IMR-90 (cell line): ENCODE measurements around the gene MYCBPAP. TPM values are rescaled to one million over a fixed set of nuclear protein-coding genes. Genes with fewer than 3 reads are reported as not detected.

Source experiments
- ATAC-seq: fragments of 200-7000 bp; cut with Tn5 transposase; 2 replicates; pipeline ENCODE4 v1.9.1; 2020; ENCODE audit warnings: low read depth, mild to moderate bottlenecking, moderate library complexity
- BruUV-seq: library from RNA; stranded (reverse); fragments of 400-500 nt; replicated peaks from 2 replicates; lab custom pipeline; 2021; lab: Mats Ljungman, UMichigan
- CTCF ChIA-PET: fragments of 300-600 bp; formaldehyde crosslinking; extraction: SDS; loops from one replicate; lab custom pipeline; 2021; ENCODE audit warnings: antibody characterized with exemption; lab: Yijun Ruan, JAX
- POLR2A ChIA-PET: fragments of 300-600 bp; sonication (Branson Sonifier 250); formaldehyde crosslinking; loops from one replicate; lab custom pipeline; 2022; ENCODE audit warnings: antibody characterized with exemption; ENCODE audit not compliant: unreplicated experiment; lab: Charles Lee
- DNase-seq: peaks from one replicate; pipeline ENCODE4 v3.0.0; 2013
- H2AFZ ChIP-seq: replicated peaks from 2 replicates; pipeline ENCODE3; 2013; ENCODE audit warnings: low read length, mild to moderate bottlenecking; ENCODE audit not compliant: poor library complexity
- H2AK5ac ChIP-seq: 2 replicates; pipeline ENCODE4 v1.6.1; 2013; ENCODE audit warnings: low read depth, low read length, inconsistent platforms
- H2AK9ac ChIP-seq: replicated peaks from 2 replicates; pipeline ENCODE3; 2013; ENCODE audit warnings: mild to moderate bottlenecking, low read depth, low read length, moderate library complexity; ENCODE audit not compliant: poor library complexity
- H2BK120ac ChIP-seq: 2 replicates; pipeline ENCODE4 v1.6.1; 2013; ENCODE audit warnings: low read depth, low read length, inconsistent platforms
- H2BK15ac ChIP-seq: 3 replicates; pipeline ENCODE4 v1.6.1; 2013; ENCODE audit warnings: low read depth, low read length, inconsistent platforms
- H2BK20ac ChIP-seq: 2 replicates; pipeline ENCODE4 v1.6.1; 2013; ENCODE audit warnings: low read depth, mild to moderate bottlenecking, inconsistent platforms, low read length, moderate library complexity
- H2BK5ac ChIP-seq: 2 replicates; pipeline ENCODE4 v1.6.1; 2013; ENCODE audit warnings: mild to moderate bottlenecking, low read depth, low read length, inconsistent platforms; ENCODE audit not compliant: poor library complexity, severe bottlenecking
- H3K14ac ChIP-seq: replicated peaks from 2 replicates; pipeline ENCODE4 v1.6.1; 2013; ENCODE audit warnings: low read depth, low read length, inconsistent platforms
- H3K18ac ChIP-seq: 2 replicates; pipeline ENCODE4 v1.6.1; 2013; ENCODE audit warnings: low read depth, low read length, control low read depth
- H3K23ac ChIP-seq: 2 replicates; pipeline ENCODE4 v1.6.1; 2013; ENCODE audit warnings: low read depth, low read length, inconsistent platforms
- H3K27ac ChIP-seq: 2 replicates; pipeline ENCODE4 v1.5.1; 2013; ENCODE audit warnings: mild to moderate bottlenecking, control low read depth, low read length; ENCODE audit not compliant: insufficient read depth
- H3K27me3 ChIP-seq: 2 replicates; pipeline ENCODE4 v1.6.1; 2013; ENCODE audit warnings: low read length; ENCODE audit not compliant: control insufficient read depth, insufficient read depth
- H3K36me3 ChIP-seq: 2 replicates; pipeline ENCODE4 v1.6.1; 2013; ENCODE audit warnings: low read length, mixed read lengths; ENCODE audit not compliant: control insufficient read depth, insufficient read depth
- H3K4ac ChIP-seq: 2 replicates; pipeline ENCODE4 v1.6.1; 2013; ENCODE audit warnings: low read depth, low read length, inconsistent platforms
- H3K4me1 ChIP-seq: 2 replicates; pipeline ENCODE4 v1.6.1; 2013; ENCODE audit warnings: low read length, mixed read lengths; ENCODE audit not compliant: control insufficient read depth, insufficient read depth
- H3K4me2 ChIP-seq: 2 replicates; pipeline ENCODE4 v1.6.1; 2013; ENCODE audit warnings: low read depth, mild to moderate bottlenecking, control low read depth, low read length, moderate library complexity
- H3K4me3 ChIP-seq: 2 replicates; pipeline ENCODE4 v1.5.1; 2013; ENCODE audit warnings: low read depth, mild to moderate bottlenecking, control low read depth, low read length, moderate library complexity; ENCODE audit not compliant: insufficient read depth
- H3K56ac ChIP-seq: 2 replicates; pipeline ENCODE4 v1.6.1; 2013; ENCODE audit warnings: low read length, inconsistent platforms; ENCODE audit not compliant: insufficient read depth; ENCODE audit errors: extremely low read depth
- H3K79me1 ChIP-seq, 2 experiments: 2 replicates each; pipeline ENCODE4 v1.6.1; 2013; ENCODE audit warnings: low read length in 2 of 2, inconsistent platforms in 1 of 2, low read depth in 1 of 2
- H3K9ac ChIP-seq: 2 replicates; pipeline ENCODE4 v1.6.1; 2013; ENCODE audit warnings: low read depth, low read length, control low read depth
- H3K9me1 ChIP-seq: 2 replicates; pipeline ENCODE4 v1.6.1; 2013; ENCODE audit warnings: low read length, inconsistent platforms; ENCODE audit not compliant: insufficient read depth
- H3K9me3 ChIP-seq: 2 replicates; pipeline ENCODE4 v1.6.1; 2013; ENCODE audit warnings: low read length; ENCODE audit not compliant: control insufficient read depth, insufficient read depth
- H4K20me1 ChIP-seq: 2 replicates; pipeline ENCODE4 v1.6.1; 2013; ENCODE audit warnings: low read length, inconsistent platforms; ENCODE audit not compliant: insufficient read depth
- H4K5ac ChIP-seq: 2 replicates; pipeline ENCODE4 v1.6.1; 2013; ENCODE audit warnings: mild to moderate bottlenecking, low read depth, low read length, control low read depth
- H4K8ac ChIP-seq, 2 experiments: 2 replicates each; pipeline ENCODE4 v1.6.1; 2013; ENCODE audit warnings: low read depth in 2 of 2, low read length in 2 of 2, control low read depth in 1 of 2, inconsistent platforms in 1 of 2
- H4K91ac ChIP-seq: 2 replicates; pipeline ENCODE4 v1.6.1; 2013; ENCODE audit warnings: low read depth, low read length, inconsistent platforms; ENCODE audit not compliant: insufficient read depth
- BHLHE40 ChIP-seq: fragments of 150-350 bp; IDR thresholded peaks from 2 replicates; pipeline ENCODE4 v1.6.1; 2016; ENCODE audit warnings: mild to moderate bottlenecking, low read depth, low read length
- CEBPB ChIP-seq: IDR thresholded peaks from 2 replicates; pipeline ENCODE4 v1.6.1; 2012; ENCODE audit warnings: low read depth, low read length, improper control_type of control experiment
- CHD1 ChIP-seq: IDR thresholded peaks from 2 replicates; pipeline ENCODE4 v1.6.1; 2012; ENCODE audit warnings: low read depth, low read length, improper control_type of control experiment
- CTCF ChIP-seq: conservative IDR thresholded peaks from 2 replicates; pipeline ENCODE4 v1.5.1; 2012; ENCODE audit warnings: mild to moderate bottlenecking, low read depth, low read length, improper control_type of control experiment
- FOS ChIP-seq: fragments of 150-350 bp; IDR thresholded peaks from 2 replicates; pipeline ENCODE4 v1.6.1; 2016; ENCODE audit warnings: low read depth, low read length
- MAFK ChIP-seq: IDR thresholded peaks from 2 replicates; pipeline ENCODE4 v1.6.1; 2012; ENCODE audit warnings: low read depth, low read length, improper control_type of control experiment
- MAZ ChIP-seq: IDR thresholded peaks from 2 replicates; pipeline ENCODE4 v1.6.1; 2012; ENCODE audit warnings: low read depth, mild to moderate bottlenecking, low read length, improper control_type of control experiment, moderate library complexity, borderline replicate concordance
- MXI1 ChIP-seq: IDR thresholded peaks from 2 replicates; pipeline ENCODE4 v1.6.1; 2012; ENCODE audit warnings: low read depth, mild to moderate bottlenecking, low read length, moderate library complexity, borderline replicate concordance
- NFE2L2 ChIP-seq: fragments of 150-350 bp; IDR thresholded peaks from 2 replicates; pipeline ENCODE4 v1.6.1; 2016; ENCODE audit warnings: low read depth, mild to moderate bottlenecking, low read length
- POLR2A ChIP-seq: IDR thresholded peaks from 2 replicates; pipeline ENCODE4 v1.6.1; 2012; ENCODE audit warnings: mild to moderate bottlenecking, low read depth, low read length
- RAD21 ChIP-seq: IDR thresholded peaks from 2 replicates; pipeline ENCODE4 v1.6.1; 2012; ENCODE audit warnings: low read length, improper control_type of control experiment
- RCOR1 ChIP-seq: IDR thresholded peaks from 2 replicates; pipeline ENCODE4 v1.6.1; 2012; ENCODE audit warnings: mild to moderate bottlenecking, low read length, improper control_type of control experiment; ENCODE audit not compliant: insufficient replicate concordance
- RFX5 ChIP-seq: IDR thresholded peaks from 2 replicates; pipeline ENCODE4 v1.8.0; 2012; ENCODE audit warnings: low read depth, mild to moderate bottlenecking, low read length, moderate library complexity
- WGBS, 2 experiments: methylation state at CpG; one replicate each; pipeline versions ENCODE4 v1.1.5 to v1.1.7; 2013; ENCODE audit warnings: missing lambda C conversion rate in 2 of 2; ENCODE audit not compliant: insufficient read length in 1 of 2; ENCODE audit errors: extremely low coverage in 2 of 2; 5-methylcytosine and 5-hydroxymethylcytosine counted together
- dilution Hi-C: fragments of 300-500 bp; cut with HindIII; formaldehyde crosslinking; loops from one replicate; pipeline ENCODE4 v1.14.3; 2018; ENCODE audit warnings: low sequenced_read_pairs; ENCODE audit not compliant: unreplicated experiment
- in situ Hi-C: fragments of 300-500 bp; cut with MboI; formaldehyde crosslinking; loops from 3 replicates; pipeline ENCODE4 v1.14.3; 2019; ENCODE audit warnings: low sequenced_read_pairs, inconsistent platforms, mixed read lengths
- intact Hi-C: fragments of 100-400 bp; cut with micrococcal nuclease; formaldehyde crosslinking; loops from 2 replicates; pipeline ENCODE4 v1.10.0; 2022
- polyA plus RNA-seq, 3 experiments: library from polyadenylated mRNA; depleted of rRNA; stranded (reverse); fragments of >200 nt; gene quantifications; 2 replicates each; pipeline ENCODE4 v1.2.3, GENCODE V29; 2012; ENCODE audit warnings: low replicate concordance in 1 of 3
- total RNA-seq: library from RNA; depleted of rRNA; stranded (reverse); fragments of >200 nt; gene quantifications from 2 replicates; pipeline ENCODE4 v1.2.3, GENCODE V29; 2012
- TF ChIP-seq, protein P1 (sequence below): fragments of 150-350 bp; IDR thresholded peaks from 2 replicates; pipeline ENCODE4 v1.6.1; 2017; ENCODE audit warnings: mild to moderate bottlenecking, antibody characterized with exemption, low read length, low read depth
- TF ChIP-seq, protein P2 (sequence below): fragments of 150-350 bp; IDR thresholded peaks from 2 replicates; pipeline ENCODE4 v1.6.1; 2016; ENCODE audit warnings: low read depth, mild to moderate bottlenecking, low read length, moderate library complexity, borderline replicate concordance

The MYCBPAP gene
- total and polyA plus RNA-seq, 2 of the 4 experiments (the other 2 are of a cell fraction): 0.17 to 0.18 TPM

DNA sequence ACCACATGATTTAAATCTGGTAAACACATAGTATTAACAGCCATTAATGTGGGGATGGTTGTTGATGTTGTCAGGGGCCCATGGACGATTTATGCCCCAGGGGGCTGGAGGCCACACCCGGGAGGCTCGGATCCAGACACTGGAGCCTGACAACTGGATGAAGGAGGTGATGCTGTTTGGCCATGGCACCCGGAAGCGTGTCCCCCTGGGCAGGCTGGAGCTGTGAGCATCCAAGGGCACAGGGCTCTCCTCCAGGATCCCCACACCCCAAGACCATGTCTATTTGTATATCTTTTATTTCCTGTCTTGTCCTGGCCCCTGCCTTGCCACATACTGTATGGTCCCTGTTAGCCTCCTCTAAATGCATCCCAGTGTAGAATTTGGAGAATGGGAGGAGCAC lies 25.0 kb upstream of the MYCBPAP start:
- Histone ChIP-seq H4K5ac (no peak overlapping the region; the same call in 1 of the 2 replicates), H2AK9ac (peak overlapping the region; percentile 75), H3K4me1 (peaks cover 4% of the 10 kb centered on the region), H2AFZ (peak overlapping the region; percentile 43), H4K20me1 (peaks cover 8% of the 10 kb centered on the region; the same call in 1 of the 2 replicates), H2AK5ac (peak overlapping the region; percentile 28; the same call in 1 of the 2 replicates), H3K18ac (no peak overlapping the region), H2BK5ac (no peak overlapping the region), H4K8ac (no peak overlapping the region), H3K4me2 (no peak overlapping the region), H2BK20ac (0 out of 2 replicates have a peak overlapping the region, but pooled peaks have one; percentile 5), H3K23ac (no peak overlapping the region), H3K36me3 (peaks cover 18% of the 10 kb centered on the region), H3K27ac (peak overlapping the region; percentile 13; the same call in 1 of the 2 replicates), H2BK15ac (no peak overlapping the region), H4K91ac (no peak overlapping the region), H3K27me3 (no peaks in the 10 kb centered on the region), H3K9me1 (peaks cover 2% of the 10 kb centered on the region; the same call in 1 of the 2 replicates), H3K79me1 (peaks cover 11 to 32% of the 10 kb centered on the region in 2 experiments; a peak in 3 of 4 replicates), H3K4ac (peak overlapping the region; percentile 30), H3K9me3 (no peaks in the 10 kb centered on the region), H3K4me3 (no peak overlapping the region), H2BK120ac (peak overlapping the region; percentile 23; the same call in 1 of the 2 replicates), H3K56ac (no peak overlapping the region), H3K9ac (no peak overlapping the region), H3K14ac (no peak overlapping the region)
- TF ChIP-seq CTCF: no peak
- TF ChIP-seq MAZ: no peak
- TF ChIP-seq NFE2L2: no peak
- TF ChIP-seq, protein P1, sequence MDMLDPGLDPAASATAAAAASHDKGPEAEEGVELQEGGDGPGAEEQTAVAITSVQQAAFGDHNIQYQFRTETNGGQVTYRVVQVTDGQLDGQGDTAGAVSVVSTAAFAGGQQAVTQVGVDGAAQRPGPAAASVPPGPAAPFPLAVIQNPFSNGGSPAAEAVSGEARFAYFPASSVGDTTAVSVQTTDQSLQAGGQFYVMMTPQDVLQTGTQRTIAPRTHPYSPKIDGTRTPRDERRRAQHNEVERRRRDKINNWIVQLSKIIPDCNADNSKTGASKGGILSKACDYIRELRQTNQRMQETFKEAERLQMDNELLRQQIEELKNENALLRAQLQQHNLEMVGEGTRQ: no peak
- no peak for TF ChIP-seq BHLHE40
- TF ChIP-seq FOS: no peak
- TF ChIP-seq MAFK: no peak
- no peak for TF ChIP-seq RFX5
- no peak for TF ChIP-seq MXI1
- no peak for TF ChIP-seq CHD1
- no peak for TF ChIP-seq POLR2A
- no peak for TF ChIP-seq CEBPB
- TF ChIP-seq RAD21: no peak
- no peak for TF ChIP-seq RCOR1
- TF ChIP-seq, protein P2, sequence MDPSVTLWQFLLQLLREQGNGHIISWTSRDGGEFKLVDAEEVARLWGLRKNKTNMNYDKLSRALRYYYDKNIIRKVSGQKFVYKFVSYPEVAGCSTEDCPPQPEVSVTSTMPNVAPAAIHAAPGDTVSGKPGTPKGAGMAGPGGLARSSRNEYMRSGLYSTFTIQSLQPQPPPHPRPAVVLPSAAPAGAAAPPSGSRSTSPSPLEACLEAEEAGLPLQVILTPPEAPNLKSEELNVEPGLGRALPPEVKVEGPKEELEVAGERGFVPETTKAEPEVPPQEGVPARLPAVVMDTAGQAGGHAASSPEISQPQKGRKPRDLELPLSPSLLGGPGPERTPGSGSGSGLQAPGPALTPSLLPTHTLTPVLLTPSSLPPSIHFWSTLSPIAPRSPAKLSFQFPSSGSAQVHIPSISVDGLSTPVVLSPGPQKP: no peak
- intact Hi-C loops (loop anchor here (5.0 kb wide), 1 partner anchor 359 kb away; no protein-coding TSS in a partner anchor), dilution Hi-C loops (no loop called here), in situ Hi-C loops (loop anchor here (10.0 kb wide), 1 partner anchor 212 kb away; no protein-coding TSS in a partner anchor)
- 60% methylated on average over 2 of the region's 5 CpGs; no CpG with 5 or more reads in 1 of the 2 experiments for WGBS, 2 experiments
- ATAC-seq (no peak), DNase-seq (no peak)
- POLR2A ChIA-PET: no interaction called here
- no TSS peak for BruUV-seq
- CTCF ChIA-PET: interaction anchor here (0.6 to 1.4 kb wide), 9 partner anchors 15 to 971 kb away, joined by 3 to 6 read pairs (median 3); no protein-coding TSS in a partner anchor
